HG03139 (cell line): ENCODE measurements around the gene MITF.

Source experiments
- ATAC-seq: cut with Tn5 transposase; IDR thresholded peaks from one replicate; pipeline ENCODE4 v1.9.1; 2021; ENCODE audit not compliant: unreplicated experiment

MITF gene

GRCh38 chr3:70003119-70003518 is 263.9 kb downstream of the MITF start:
- ATAC-seq = no peak

GRCh38 chr3:70006089-70006488 is 266.8 kb downstream of the MITF start:
- no peak for ATAC-seq

GRCh38 chr3:70010346-70010745 is 271.1 kb downstream of the MITF start:
- ATAC-seq = no peak

GRCh38 chr3:70011582-70011981 is 272.3 kb downstream of the MITF start:
- no peak for ATAC-seq
